Measurements from ENCODE around the gene GARNL3. TPM values are rescaled to one million over a fixed set of nuclear protein-coding genes. Genes with fewer than 3 reads are reported as not detected.

Gene GARNL3
- total RNA-seq, 4 donors from 2014 or later: 8.9 to 17.9 (median 12.2) TPM

GRCh38 chr9:127390563-127390962 is 126.0 kb downstream of the GARNL3 start:
- Histone ChIP-seq H3K36me3 (peaks cover 0 to 21% (median 11%) of the 10 kb centered on the region in 4 donors), H3K4me3 (no peak overlapping the region), H3K27ac (replicated peaks in 1 of 4) (no peak overlapping the region), H3K27me3 (no peaks in the 10 kb centered on the region), H3K9me3 (no peaks in the 10 kb centered on the region), H3K4me1 (peaks cover 0 to 5% (median 2%) of the 10 kb centered on the region in 4 donors)
- 76% methylated on average over 5 of the region's 5 CpGs for WGBS
- no peak for TF ChIP-seq EP300 (IDR thresholded peaks at IDR 0.05)
- TF ChIP-seq POLR2A (IDR thresholded peaks at IDR 0.05; ENCODE audit: low read depth): no peak
- TF ChIP-seq POLR2AphosphoS5 (IDR thresholded peaks at IDR 0.05): no peak
- TF ChIP-seq, protein P1, sequence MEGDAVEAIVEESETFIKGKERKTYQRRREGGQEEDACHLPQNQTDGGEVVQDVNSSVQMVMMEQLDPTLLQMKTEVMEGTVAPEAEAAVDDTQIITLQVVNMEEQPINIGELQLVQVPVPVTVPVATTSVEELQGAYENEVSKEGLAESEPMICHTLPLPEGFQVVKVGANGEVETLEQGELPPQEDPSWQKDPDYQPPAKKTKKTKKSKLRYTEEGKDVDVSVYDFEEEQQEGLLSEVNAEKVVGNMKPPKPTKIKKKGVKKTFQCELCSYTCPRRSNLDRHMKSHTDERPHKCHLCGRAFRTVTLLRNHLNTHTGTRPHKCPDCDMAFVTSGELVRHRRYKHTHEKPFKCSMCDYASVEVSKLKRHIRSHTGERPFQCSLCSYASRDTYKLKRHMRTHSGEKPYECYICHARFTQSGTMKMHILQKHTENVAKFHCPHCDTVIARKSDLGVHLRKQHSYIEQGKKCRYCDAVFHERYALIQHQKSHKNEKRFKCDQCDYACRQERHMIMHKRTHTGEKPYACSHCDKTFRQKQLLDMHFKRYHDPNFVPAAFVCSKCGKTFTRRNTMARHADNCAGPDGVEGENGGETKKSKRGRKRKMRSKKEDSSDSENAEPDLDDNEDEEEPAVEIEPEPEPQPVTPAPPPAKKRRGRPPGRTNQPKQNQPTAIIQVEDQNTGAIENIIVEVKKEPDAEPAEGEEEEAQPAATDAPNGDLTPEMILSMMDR (IDR thresholded peaks at IDR 0.05): no peak
- DNase-seq (ENCODE audit: extremely low spot score): no peak
- intact Hi-C loops (cut with DNase I): no loop called here

DNA sequence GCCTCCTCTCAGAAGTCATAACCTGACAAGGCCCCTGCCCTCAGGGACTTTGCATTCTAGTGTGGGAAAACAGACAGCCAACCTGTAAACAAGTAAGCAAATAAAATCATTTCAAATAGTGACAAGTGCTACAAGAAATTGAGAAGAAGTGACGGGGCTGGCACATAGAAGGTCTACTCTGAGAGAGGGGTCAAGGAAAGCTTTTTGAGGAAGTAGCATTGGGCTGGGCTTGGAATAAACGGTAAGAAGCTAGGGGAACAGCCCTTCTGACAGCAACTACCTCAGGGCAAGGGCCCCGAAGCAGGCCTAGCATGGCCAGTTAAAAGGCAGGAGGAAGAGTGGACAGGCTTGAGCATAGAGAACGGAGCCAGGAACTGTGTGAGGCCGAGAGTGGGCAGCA is 127.6 kb downstream of the GARNL3 start:
- H3K4me3 ChIP-seq: no peak overlapping the region
- H3K36me3 ChIP-seq: peaks cover 0 to 21% (median 11%) of the 10 kb centered on the region in 4 donors
- H3K27me3 ChIP-seq: no peaks in the 10 kb centered on the region
- H3K4me1 ChIP-seq: peaks cover 5 to 12% (median 8%) of the 10 kb centered on the region in 4 donors
- 76% methylated on average over 5 of the region's 5 CpGs for WGBS
- no peak for DNase-seq (ENCODE audit: extremely low spot score)
- TF ChIP-seq POLR2A (IDR thresholded peaks at IDR 0.05; ENCODE audit: low read depth) (no peak), EP300 (IDR thresholded peaks at IDR 0.05) (no peak), POLR2AphosphoS5 (IDR thresholded peaks at IDR 0.05) (no peak)
- TF ChIP-seq, protein P1 (IDR thresholded peaks at IDR 0.05): no peak
- H3K9me3 ChIP-seq: no peaks in the 10 kb centered on the region
- peak overlapping the region in 1 of 4 donors; percentile 37 for H3K27ac ChIP-seq (replicated peaks in 1 of 4)
- intact Hi-C loops (cut with DNase I): no loop called here

- TF ChIP-seq POLR2AphosphoS5 (IDR thresholded peaks at IDR 0.05) (no peak), POLR2A (IDR thresholded peaks at IDR 0.05; ENCODE audit: low read depth) (no peak), EP300 (IDR thresholded peaks at IDR 0.05) (no peak)
- TF ChIP-seq, protein P1 (IDR thresholded peaks at IDR 0.05): no peak
- H3K36me3 ChIP-seq: peaks cover 0 to 21% (median 11%) of the 10 kb centered on the region in 4 donors
- DNase-seq (ENCODE audit: extremely low spot score): no peak
- H3K4me1 ChIP-seq: peaks cover 5 to 16% (median 13%) of the 10 kb centered on the region in 4 donors
- H3K27ac ChIP-seq (replicated peaks in 1 of 4): peak overlapping the region in 1 of 4 donors; percentile 37
- H3K27me3 ChIP-seq: no peaks in the 10 kb centered on the region
- no peak overlapping the region for H3K4me3 ChIP-seq
- H3K9me3 ChIP-seq: no peaks in the 10 kb centered on the region
- 89% methylated on average over 5 of the region's 5 CpGs for WGBS
- intact Hi-C loops (cut with DNase I): no loop called here
Measured at GRCh38 chr9:127392976-127393375, 128.4 kb downstream of the GARNL3 start.

GRCh38 chr9:127393645-127394044 is 129.1 kb downstream of the GARNL3 start:
- Histone ChIP-seq H3K9me3 (no peaks in the 10 kb centered on the region), H3K4me1 (peaks cover 11 to 21% (median 19%) of the 10 kb centered on the region in 4 donors), H3K4me3 (no peak overlapping the region), H3K36me3 (peaks cover 0 to 21% (median 11%) of the 10 kb centered on the region in 4 donors), H3K27me3 (no peaks in the 10 kb centered on the region), H3K27ac (replicated peaks in 1 of 4) (no peak overlapping the region)
- no peak for DNase-seq (ENCODE audit: extremely low spot score)
- 65% methylated on average over 2 of the region's 2 CpGs for WGBS
- intact Hi-C loops (cut with DNase I): no loop called here
- TF ChIP-seq POLR2AphosphoS5 (IDR thresholded peaks at IDR 0.05) (no peak), EP300 (IDR thresholded peaks at IDR 0.05) (no peak), POLR2A (IDR thresholded peaks at IDR 0.05; ENCODE audit: low read depth) (no peak)
- TF ChIP-seq, protein P1 (IDR thresholded peaks at IDR 0.05): no peak
